NCI-H1105 (cell line): ENCODE data around the gene SERPIND1.

Experiments
- DNase-seq: peaks from one replicate; lab custom pipeline; 2025; lab: John Stamatoyannopoulos, UW

The SERPIND1 gene

DNA sequence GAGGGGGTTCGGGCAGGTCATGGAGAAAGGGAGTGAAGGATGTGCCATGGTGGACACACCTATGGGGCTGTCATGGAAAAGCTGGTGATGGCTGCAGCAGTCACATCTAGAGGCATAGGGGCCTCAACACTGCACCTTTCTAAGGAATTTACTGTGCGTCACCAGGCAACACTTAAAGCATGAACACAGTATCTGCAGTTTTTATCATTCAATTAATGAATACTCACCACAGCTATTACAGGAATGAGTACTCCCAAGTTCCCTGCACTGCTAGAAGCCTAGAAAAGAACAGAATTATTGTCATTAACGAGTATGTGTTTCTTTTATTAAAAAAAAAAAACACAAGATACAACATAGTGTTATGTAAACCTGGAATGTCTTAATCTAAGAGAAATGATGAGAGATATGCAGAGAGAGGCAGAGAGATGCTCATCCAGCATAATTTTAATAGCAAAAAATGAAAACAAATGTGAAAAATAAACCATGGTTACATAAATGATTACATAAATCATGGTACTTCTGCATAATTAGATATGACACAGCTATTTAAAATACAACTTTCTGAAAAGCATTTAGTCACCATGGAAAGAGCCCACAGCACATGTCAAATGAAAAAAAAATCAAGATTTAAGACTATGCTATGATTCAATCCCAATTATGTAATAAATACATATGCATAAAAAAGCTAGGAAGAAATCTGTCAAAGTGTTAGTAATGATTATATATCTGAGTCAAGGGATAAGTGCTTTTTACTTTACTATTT lies 19.2 kb downstream of the SERPIND1 start:
- no peak for DNase-seq

DNA sequence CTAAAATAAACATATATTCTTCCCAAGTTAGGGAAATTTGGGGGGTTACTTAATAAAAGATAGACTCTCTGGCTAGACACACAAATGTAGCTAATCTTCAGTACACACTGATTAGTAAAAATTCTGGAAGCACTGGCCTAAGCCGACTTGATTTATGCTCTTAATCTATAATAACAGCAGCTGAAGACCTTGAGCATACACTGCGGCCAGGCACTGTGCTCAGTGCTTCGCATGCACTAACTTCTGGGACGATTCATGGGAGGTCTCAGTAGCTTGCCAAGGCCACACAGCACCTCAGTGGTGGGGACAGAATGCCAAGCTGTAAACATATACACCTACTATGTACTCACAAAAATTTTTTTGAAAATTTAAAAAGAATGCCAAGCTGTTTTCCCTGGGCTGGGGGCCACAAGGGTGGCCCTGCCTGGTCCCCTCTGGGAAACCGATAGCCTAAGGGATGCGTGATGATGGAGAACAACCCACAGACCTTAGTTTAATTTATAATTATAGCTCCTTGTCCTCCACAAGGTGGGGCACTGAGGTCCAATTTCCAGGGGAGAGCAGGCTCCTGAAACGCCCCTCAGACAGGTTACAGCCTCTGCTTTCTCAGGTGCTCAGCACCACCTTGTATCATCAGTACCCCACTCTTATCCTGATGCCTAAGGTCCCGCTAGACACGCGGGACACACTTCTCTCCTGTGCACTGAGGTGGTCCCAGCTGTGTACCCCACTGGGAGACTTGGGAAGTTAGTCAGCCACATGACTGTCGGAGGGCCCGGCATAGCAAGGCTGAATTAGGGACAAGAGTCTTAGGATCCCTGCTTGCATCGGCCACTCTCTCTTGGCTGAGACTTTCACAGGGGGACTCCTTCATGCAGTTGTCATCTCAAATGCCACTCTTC lies 20.1 kb downstream of the SERPIND1 start:
- DNase-seq, result no peak

DNA sequence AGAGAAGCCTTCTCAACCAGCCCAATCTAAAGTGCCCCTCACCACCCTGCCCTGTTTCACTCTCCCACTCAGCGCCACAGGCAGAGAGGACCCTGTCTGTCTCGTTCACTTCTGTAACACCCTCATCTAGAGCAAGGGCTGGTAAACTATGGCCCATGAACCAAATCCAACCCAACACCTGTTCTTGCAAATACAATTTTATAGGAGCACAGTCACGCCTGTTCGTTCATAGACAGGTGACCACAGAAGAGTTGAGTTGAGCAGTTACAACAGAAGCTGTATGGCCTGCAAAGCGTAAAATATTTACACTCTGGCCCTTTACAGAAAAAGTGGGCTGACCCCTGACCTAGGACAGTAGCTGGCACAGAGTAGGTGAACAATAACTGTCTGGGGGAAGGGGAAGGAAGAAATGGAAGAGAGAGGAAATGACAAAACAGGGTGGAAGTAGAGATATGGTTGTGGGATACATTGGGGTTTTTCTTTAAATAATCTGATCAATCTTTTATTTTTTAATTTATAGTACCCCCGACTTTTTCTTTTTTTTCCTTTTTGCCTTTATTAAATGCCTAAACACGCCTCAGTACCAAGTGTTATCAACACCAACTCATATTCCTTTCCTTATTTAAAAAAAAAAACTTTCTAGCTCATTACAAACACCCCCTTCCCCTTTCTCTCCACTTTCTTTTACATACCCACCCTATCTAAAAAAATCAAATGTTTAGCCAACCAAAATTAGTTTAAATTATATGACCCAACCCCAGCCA lies 20.9 kb downstream of the SERPIND1 start:
- no peak for DNase-seq

DNA sequence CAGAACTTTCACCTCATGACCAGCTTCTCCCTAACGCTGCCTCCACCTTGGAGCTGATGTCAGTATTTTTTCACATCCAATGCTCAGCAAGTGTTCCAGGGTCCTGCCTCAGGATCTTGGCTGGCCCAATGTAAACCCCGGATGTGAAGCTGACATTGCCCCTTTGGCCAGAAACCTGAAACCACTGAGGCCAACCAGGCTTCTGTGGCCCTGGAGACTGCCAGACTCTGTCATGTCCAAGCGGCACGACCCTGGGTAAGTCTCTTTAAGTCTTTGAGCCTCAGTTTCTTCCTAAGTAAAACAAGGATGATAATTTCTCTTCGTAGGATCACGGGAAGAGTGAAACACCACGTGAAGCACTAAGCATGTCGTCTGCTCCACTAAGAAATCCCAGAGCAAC lies 22.8 kb downstream of the SERPIND1 start:
- no peak for DNase-seq

DNA sequence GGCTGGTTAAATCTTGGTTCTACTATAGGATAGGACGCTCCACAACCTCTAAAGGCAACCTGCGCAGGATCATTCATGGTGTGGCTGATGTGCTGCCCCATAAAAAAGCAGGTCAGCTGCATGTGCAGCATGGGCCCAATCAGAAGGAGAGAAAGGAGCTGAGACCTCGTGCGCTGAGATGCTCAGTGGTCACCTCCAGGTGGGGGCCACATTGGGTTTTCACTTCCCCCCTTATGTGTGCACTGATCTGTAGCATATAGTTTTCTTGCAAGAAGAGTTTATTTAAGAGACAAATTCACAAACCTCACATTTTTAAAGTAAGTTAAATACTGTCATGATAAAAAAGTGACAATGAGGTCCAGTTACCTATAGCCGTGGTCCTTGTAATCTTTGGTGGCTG lies 24.3 kb downstream of the SERPIND1 start:
- no peak for DNase-seq

DNA sequence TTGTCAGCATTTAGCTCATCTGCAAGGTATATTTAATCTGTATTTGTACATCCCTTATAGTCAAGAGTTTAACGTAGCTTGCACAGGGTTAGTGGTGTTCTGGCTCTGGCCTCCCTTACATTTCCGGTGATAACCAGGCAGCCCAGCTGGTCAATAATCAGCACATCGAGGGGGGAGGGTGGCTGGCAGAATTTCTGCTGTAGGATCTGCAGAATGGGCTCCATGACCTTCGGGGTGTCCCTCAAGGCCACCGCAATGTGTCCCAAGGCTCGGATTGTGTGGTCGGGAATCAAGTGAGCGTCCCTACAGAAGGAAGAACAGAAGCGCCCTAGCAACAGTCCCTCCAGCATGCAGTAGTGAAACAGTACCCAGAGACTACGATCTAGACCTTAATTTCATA lies 25.1 kb downstream of the SERPIND1 start:
- no peak for DNase-seq

DNA sequence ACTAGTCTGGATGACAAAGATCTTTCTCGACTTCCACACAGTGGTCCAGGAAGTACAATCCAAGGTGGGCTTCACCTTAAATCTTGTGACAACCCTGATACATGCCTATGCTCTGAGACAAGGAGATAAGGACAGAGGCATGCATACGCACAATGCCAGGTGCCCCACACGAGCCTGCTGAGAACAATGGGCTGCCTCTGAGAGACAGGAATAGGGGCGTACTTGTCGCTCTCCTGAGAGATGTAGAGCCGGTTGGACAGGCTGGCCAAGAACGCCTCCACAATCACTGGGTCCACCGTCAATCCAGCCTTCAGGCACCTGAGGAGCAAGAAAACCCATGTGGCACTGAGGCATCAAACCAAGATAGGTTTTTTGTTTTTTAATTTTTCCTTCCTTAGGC lies 25.5 kb downstream of the SERPIND1 start:
- no peak for DNase-seq

DNA sequence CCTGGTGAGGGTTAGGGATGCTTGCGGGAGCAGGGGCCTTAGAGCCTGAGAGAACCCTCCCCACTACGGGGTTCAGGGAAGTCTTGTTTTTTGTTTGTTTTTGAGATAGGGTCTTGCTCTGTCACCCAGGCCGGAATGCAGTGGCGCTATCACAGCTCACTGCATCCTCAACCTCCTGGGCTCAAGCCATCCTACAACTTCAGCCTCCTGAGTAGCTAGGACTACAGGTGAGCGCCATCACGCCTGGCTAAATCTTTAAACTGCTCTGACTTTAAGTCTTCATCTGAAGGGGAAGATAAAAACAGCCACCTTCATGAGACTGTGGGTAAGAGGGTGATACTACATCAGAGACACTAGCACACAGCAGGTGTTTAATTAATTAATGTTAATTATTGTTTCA lies 28.5 kb downstream of the SERPIND1 start:
- DNase-seq, result no peak

DNA sequence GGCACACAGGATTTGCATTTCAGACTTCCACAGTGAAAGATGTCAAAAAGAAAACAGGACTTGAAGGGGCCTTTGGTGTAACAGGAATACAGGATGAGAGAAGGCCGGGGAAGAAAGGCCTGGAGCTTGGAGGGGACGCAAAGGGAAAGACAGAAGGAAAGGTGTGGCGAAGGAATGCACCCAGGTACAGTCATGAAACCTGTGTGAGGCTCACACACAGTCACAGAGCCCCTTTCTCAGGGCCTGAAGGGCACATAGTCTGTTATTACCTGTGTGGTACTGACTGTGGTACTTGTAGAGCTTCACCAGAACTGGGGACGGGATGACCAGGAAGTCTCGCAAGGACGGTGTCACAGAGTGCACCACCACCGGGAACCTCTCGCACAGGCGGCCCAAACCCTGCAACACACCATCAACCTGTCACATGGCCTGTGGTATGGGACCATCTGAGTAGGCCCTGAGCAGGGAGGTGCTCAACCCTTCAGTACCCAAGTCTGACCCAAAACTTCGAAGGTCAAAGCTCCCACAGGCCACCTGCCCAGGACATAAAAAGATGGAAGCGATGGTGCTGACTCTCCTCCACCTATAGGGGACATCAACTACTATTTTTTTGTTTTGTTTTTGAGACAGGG lies 29.1 kb downstream of the SERPIND1 start:
- DNase-seq, result no peak

DNA sequence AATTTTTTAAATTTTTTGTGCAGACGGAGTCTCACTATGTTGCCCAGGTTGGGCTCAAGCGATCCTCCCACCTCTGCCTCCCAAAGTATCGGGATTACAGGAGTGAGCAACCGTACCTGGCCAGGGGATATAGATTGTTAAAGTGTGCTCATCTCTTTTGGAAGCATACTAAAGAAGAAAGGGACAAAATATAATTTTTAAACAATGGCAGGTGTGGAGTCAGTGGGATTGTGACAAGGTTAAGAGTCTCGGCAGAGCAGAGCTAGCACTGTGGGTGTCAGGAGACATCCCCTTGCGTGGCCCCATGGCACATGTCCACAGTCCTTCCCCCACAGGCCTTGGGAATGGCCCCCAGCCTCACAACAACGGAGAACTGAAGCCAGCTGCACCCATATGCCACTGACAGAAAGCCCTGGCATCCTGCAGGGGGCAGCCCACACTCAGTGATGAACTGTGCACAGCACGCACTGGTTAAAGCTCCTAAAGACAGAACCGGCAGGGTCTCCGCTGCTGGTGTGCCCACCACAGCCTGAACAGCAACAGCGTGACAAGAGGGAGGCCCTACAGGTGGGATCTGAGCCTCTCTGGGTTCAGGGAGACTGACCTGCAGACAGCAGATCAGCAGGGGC lies 29.9 kb downstream of the SERPIND1 start:
- DNase-seq, result no peak

DNA sequence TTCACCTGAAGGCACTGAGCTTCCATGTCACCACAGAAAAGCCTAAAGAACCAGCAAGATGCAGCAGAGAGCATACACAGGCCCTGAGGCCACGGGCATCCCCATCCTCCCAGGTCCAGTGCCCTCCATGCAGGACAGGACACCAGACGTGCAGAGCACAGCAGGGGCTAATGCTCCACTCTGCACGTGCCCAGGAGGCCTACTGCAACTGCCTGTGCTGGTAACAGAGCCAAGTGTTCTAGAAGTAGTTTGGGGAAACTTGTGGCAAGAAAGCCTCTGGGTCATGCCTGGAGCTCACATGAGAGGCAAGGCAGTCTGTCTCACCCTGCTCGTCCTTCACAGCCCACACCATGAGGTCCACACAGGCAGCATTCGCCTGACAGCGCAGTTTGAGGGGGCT lies 30.7 kb downstream of the SERPIND1 start:
- DNase-seq, result no peak

DNA sequence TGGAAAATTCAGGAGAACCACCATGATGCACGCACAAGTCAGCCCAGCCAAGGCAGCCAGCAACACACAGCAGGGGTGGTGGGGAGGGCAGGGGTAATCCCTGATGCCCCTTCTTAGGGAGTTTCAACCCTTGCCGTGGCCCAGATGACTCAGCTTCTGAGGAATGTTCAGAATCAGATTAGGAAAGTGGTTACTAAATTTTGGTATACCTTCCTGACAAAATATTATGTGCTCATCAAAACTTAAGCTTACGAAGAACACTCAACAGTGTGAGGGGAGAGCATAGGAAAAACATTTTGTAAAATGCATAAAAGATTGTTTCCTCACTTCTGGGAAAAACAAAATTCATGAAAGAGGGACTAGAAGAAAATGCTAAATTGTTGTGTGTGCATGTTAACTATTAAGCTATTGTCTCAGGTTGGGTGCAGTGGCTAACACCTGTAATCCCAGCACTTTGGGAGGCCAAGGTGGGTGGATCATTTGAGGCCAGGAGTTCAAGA lies 32.1 kb downstream of the SERPIND1 start:
- DNase-seq, result no peak

DNA sequence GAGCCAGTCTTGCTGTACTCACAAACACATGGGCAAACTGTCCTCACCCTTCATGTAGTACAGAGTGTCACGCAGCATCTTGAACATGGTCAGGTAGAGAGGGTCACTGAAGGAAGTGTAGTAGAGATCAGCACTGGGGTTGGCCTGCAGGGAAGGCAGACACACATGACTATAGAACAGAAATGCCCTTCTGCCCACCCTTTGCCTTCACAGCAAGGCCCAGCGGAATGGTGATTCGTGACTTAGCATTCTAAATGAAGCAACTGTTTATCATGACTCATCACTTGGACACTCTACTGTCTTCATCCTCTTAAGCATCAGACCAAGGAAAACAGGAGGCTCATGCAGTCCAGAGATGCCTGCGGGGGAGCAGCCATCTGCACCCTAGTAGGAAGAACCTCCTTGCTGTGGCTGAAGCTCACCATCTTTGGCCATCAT lies 33.4 kb downstream of the SERPIND1 start:
- no peak for DNase-seq

DNA sequence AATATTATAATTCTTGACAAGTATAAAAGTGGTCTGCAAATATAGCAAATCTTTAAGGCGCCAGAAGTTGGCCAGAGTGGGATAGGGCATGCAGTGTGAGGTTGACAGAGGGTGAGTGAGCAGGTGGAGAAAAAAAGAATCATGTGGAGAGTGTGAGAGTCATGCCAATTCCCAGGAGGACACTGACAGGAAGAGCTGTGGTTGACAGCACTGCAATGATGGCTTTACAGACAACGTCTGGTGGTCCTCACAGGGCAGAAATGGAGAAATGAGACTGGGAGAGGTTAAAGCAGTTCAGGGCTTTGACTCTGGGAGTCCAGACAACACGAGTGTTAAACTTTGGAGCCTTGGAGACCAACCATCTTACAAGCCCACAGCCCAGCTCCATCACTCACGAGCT lies 34.9 kb downstream of the SERPIND1 start:
- DNase-seq, result no peak

DNA sequence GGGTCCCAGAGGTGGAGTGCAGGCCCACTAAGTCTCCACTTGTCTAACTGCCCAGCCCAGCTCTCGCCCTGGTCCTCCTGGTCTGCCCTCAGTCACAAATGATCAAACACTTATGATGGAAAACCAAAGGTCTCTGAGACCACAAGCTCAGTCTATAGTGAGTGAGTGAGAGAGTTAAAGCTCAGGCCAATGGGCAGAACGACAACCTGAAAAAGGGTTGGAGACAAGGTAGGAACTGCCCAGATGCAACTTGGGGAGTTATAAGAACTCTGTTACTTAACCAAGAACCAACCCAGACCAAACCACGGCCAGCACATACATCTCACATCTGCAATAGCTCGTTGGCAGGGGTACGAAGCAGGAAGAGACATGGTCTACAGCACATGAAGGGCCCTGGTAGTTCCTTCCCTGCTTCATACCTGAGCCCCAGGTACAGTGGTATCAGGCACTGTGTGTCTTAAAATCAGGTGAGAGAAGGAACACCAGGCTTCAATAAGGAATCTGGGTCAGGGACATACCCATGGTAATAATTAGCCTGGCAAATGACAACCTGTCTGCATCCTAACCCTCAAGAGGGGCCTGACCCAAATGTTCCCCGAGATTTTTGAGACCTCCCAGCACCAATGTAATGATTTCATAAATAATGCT lies 35.7 kb downstream of the SERPIND1 start:
- DNase-seq, result no peak

DNA sequence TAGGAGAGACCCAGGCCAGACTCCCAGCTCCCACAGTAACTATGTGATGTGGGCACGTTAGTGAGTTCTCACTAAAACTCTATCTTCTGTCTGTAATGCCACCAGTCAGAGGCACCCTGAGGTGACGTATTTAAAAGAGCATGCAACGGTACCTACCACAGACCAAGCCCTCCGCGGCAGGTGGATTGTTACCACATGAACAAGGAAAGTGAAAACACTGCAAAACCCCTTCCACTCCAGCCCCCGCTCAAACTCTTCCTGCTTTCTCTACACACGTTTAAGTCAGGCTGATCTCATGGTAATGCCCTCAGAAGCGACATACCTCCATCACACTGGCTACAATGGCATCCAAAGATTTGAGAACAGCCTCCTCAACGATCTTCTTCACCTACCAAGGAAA lies 36.7 kb downstream of the SERPIND1 start:
- DNase-seq, result no peak

DNA sequence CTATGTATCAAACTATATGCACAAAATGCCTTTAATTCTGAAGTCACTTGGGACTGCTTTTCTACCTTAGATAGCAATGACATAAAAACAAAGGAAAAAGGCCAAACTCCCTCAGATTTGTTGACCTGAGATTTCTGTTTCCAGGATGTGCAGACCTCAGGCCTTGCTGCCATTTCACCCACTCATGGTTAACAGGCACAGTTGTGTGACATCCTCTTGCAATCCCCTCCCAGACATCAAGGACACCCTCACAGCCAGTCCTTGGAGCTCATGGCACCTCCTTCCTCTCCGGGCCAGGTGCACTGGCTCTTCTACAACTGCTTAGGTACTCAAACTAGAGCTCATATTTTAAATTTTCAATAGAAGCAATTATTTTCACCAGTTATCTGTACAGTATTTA lies 37.3 kb downstream of the SERPIND1 start:
- DNase-seq, result no peak

DNA sequence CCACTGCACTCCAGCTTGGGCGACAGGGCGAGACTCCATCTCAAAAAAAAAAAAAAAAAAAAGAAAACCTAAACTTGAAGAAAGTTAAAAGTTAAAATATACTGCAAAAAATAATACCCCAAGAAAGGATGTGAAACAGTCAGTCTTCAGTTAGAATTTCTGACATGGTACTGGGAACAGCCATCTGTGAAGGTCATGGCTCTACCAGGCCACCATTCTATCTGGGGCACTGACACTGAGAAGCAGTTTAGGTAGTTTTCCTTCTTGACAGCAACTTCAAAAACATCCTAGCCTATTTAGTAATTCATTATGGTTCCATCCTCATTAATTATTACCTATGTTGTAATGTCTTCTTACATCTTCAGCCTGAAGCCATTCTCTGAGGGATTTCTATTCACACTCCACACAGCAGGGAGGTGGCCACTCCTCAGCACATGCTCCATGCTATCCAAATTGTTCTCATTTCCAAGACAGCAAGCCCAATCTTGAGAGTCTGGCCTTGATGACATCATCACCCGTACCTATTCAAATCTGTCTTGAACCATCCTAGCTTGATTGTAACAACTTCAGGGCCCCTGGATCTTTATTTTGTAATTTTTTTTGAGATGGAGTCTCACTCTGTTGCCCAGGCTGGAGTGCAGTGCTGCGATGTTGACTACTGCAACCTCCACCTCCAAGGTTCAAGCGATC lies 38.2 kb downstream of the SERPIND1 start:
- DNase-seq, result no peak

DNA sequence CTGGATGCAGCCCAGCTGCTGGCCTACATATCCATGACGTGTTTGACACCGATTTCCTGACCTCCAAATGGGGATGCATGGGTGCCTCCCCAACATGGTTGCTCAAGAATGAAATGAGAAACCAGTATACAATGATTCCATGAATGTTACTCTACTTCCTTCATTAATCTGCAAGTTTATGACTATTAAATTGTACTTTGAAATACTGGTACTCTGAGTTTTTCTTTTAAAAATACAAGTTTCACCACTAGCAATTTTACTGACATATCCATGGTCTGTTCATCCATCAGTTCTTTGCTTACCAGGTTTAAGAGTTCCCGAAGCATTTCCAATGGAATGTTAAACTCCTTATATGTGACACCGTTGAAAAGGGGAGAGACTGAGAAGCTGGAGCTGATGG lies 39.1 kb downstream of the SERPIND1 start:
- no peak for DNase-seq

DNA sequence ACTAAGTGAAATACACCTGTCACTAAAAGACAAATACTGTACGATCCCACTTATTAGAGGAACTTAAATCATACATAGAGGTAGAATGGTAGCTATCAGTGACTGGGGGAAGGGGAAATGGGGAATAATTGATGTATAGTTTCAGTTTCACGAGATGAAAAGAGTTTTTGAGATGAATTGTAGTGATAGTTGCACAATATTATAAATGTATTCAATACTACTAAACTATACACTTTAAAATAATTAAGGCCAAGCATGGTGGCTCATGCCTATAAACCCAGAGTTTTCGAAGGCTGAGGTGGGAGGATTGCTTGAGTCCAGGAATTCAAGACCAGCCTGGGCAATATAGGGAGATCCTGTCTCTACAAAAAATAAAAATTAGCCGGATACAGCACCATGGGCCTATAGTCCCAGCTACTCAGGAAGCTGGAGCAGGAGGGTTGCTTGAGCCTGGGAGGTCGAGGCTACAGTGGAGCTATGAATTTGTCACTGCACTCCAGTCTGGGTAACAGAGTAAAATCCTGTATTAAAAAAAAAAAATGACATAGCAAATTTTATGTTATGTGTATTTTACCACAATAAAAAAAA lies 40.4 kb downstream of the SERPIND1 start:
- DNase-seq, result no peak
